HG03045 (cell line): ENCODE data around the gene ABLIM3.

Source experiments
- ATAC-seq: cut with Tn5 transposase; IDR thresholded peaks from one replicate; pipeline ENCODE4 v1.9.1; 2021; ENCODE audit warnings: mild to moderate bottlenecking, moderate library complexity; ENCODE audit not compliant: unreplicated experiment

Gene ABLIM3

DNA sequence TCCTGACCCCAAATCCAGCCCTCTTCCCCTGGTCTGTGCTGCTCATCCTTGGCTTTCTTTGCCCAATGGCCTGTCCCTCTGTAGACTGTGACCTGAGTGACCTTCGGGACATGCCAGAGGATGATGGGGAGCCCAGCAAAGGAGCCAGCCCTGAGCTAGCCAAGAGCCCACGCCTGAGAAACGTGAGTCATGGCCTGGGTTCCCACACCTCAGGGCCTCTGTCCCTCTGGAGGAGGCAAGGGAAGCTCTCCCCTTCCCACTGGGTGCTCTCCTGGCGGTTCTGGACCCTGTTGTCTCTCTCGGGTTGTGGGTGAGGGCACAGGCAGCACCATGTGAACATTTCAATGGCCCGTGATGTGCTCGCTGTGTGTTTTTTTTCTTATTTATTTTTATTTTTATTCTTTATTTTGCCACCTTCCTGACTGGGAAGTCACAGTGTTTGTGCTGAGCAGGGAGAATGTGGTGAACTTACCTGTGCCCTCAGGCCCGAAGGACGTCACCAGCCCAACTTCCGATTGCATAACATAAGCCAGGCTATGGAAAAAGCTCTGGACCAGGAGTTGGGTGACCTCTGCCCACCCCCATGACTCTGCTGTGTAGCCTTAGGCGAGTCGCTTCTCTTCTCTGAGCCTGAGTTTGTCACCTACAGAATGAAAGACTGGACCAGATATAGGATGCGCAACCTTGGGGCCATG, 159.9 kb downstream of the ABLIM3 start:
- no peak for ATAC-seq

DNA sequence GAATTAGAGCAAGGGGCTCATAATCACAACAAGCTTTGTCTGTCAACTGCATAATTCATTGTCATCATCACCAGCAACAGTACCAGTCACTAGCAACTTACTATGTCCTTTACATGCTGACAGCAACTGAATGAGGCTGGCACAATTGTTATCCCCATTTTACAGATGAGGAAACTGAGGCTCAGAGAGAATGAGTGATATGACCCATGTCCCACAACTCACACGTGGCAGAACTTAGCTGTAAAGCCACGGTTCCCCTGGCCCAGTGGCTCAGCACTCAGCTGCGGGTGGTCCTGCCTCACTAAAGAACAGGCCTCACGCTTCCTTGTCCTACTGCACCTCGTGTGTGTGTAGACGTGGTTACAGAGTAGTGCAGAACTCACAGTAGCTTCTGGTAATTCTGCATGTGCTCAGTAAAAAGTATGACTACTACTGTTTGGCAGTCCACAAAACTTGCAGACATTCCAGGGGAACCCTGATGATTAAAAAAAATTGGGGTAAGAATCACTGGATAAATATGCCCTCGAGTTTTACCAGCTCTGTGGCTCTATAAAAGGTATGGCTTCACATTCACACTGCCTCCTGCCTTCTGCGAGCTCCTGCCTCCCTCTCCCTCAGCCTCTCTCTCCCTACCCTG, 160.6 kb downstream of the ABLIM3 start:
- ATAC-seq, result no peak

- ATAC-seq, result no peak
Measured at GRCh38 chr5:149302641-149303040, 161.3 kb downstream of the ABLIM3 start.

- ATAC-seq, result no peak
Measured at GRCh38 chr5:149303210-149303609, 161.9 kb downstream of the ABLIM3 start.

- no peak for ATAC-seq
Measured at GRCh38 chr5:149304195-149305078, 163.1 kb downstream of the ABLIM3 start.

GRCh38 chr5:149309354-149309753, 168.1 kb downstream of the ABLIM3 start:
- no peak for ATAC-seq
